ENCODE data around the gene GORASP1.

Gene GORASP1

GRCh38 chr3:39140341-39140971, 33.0 kb upstream of the GORASP1 start:
- no peak for DNase-seq

GRCh38 chr3:39139442-39139841, 32.0 kb upstream of the GORASP1 start:
- DNase-seq, result no peak

- no peak for DNase-seq
Observed at GRCh38 chr3:39138804-39139415, 31.5 kb upstream of the GORASP1 start.

- DNase-seq, result no peak
Observed at GRCh38 chr3:39137991-39138803, 30.8 kb upstream of the GORASP1 start.

DNA sequence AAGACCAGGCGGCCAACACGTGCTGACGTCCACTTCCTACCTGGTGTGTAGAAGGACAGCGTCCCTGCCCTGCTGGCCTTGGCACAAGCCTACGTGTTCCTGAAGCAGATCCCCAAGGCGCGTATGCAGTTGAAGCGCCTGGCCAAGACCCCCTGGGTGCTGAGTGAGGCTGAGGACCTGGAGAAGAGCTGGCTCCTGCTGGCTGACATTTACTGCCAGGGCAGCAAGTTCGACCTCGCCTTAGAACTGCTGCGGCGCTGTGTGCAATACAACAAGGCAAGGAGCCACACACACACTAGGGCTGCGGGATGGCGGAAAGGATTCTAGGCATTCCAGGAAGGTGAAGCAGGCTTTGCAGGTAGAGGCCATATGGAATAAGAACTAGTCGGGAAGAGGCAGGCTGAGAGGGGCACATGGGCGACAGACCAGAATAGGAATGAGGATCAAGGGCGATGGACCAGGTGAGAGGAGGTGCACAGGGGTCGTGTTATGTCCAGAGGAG, 30.1 kb upstream of the GORASP1 start:
- no peak for DNase-seq

DNA sequence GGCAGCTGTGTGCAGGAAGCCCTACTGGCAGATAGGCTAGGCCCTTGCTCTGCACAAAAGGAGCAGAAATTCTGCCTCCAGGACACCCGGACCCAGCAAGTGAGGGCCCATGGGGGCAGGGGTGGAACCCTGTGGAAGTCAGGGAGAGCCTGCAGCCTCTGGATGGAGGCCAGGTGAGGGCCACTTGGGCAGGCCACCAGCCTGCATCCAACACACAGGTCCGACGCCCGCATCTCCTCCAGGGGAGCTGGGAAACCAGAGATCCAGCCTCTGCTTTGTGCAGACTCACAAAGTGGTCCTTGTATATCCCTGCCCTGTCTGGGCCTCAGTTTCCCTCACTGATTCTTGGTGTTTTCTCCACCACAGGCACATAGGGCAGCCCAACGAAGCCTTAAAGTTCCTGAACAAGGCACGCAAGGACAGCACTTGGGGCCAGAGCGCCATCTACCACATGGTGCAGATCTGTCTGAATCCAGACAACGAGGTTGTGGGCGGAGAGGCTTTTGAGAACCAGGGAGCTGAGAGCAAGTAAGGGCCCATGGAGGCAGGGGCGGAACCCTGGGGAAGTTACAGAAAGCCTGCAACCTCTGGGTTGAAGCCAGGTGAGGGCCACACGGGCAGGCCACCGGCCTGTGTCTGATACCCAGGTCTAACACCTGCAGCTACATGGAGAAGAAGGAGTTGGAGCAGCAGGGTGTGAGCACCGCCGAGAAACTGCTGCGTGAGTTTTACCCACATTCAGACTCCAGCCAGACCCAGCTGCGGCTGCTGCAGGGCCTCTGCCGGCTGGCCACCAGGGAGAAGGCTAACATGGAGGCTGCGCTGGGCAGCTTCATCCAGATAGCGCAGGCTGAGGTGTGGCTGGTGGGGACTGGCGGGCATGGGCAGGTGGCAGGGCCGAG, 29.4 kb upstream of the GORASP1 start:
- no peak for DNase-seq

DNA sequence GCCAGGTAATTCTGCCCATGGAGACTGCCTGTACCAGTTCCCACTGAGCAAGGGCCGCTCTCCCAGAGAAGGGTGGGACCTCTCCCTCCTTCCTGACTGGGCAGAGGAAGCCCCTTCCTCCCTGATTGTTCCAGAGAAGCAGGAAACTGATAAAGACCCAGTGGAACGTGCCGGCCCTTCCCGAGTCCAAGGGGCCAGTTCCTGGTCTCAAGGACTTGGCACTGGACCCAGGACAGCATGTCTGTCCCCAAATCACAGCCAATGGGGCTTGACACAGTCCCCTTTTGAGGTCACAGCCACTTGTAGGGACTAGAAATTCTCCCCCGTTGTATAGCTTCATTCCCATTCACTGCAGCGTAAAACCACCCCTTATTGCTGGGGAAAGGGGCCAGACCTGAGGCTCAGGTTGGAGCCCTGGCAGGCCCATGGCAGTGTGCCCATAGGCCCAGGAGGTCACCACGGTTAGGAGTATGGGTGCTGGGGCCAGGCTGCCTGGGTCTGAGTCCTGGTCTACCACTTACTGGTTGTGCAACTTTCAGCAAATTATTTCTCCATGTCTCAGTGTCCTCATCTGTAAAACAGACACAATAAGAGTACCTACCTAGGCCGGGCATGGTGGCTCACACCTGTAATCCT, 27.9 kb upstream of the GORASP1 start:
- no peak for DNase-seq

DNA sequence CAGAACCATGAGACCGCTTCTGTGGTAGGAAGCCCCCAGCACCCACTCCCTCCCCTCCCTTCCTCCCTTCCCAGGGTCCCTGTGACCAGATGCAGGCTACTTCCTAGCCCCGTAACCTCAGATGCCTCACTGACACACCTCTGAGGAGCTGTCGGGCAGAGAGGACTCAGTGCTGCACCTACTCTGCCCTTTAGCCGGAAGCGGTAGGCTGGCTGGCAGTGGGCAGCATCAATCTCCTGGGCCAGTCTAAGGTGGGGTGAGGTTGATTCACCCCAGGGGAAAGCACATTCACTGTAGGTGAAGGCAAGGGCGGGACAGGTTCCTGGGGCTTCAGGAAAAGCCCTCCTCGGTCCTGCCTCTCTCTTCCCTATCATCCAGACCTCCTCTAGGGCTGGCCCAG, 26.9 kb upstream of the GORASP1 start:
- DNase-seq, result no peak

GRCh38 chr3:39133822-39134221, 26.4 kb upstream of the GORASP1 start:
- no peak for DNase-seq

GRCh38 chr3:39133093-39133490, 25.7 kb upstream of the GORASP1 start:
- no peak for DNase-seq

DNA sequence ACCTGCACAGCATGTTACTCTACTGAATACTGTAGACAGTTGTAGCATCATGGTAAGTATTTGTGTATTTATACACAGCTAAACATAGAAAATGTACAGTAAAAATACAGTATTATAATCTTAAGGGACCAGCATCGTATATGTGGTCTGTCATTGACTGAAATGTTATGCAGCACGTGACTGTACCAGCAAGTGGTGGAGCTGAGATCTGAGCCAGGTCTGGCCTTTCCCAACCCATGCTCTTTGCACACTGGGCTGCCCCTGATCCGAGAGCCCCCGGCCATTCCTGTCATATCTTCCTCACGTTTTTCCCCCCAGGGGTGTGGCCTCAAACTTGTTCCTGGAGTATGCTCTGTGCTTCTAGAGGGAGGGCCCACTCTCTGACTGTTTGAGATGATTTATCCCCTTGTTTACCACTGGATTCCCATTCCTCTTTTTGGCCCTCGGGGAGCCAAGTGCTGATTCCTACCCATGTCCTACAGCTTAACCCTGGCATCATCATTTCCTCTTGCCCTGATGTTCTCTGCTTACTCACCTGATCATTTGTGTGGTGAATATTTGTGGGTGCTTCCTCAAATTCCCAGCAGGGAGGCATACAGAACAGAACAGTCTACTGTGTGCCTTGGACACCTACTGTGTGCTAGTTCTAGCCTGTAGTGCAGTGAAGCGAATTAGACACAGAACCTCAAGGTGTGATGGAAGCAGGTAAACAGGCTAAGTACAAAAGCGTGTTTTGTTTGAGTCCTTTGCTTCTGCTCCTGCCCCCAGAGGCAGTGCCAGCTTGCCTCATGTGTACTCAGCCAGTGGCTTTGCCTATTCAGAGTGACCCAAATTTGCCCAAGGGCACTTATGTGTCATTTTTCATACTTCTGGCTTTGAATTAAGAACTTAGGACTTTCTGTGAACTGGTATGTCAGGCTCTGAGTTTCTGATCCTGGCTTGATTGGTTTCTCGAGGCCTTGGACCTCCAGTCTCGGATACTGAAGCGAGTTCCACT, 25.0 kb upstream of the GORASP1 start:
- no peak for DNase-seq

GRCh38 chr3:39130693-39131265, 23.4 kb upstream of the GORASP1 start:
- no peak for DNase-seq

DNA sequence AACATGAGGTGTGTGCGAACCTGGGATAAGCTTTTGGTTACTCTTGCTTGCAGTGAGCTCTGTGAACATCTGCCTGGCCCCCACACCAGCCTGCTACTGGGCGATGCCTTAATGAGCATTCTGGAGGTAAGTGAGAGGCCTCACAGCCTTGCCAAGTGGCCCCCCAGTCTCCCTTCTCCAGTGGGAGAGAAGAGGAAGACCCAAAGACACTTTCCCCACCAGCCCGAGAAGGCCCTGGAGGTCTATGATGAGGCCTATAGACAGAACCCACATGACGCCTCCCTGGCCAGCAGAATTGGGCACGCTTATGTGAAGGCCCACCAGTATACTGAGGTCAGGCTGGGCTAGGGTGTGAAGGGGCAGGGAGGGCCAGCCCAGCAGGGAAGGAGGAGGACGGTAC, 22.6 kb upstream of the GORASP1 start:
- no peak for DNase-seq

- DNase-seq, result no peak
Observed at GRCh38 chr3:39128951-39129350, 21.5 kb upstream of the GORASP1 start.

- DNase-seq, result no peak
Observed at GRCh38 chr3:39127908-39128304, 20.5 kb upstream of the GORASP1 start.

GRCh38 chr3:39127269-39127907, 20.0 kb upstream of the GORASP1 start:
- no peak for DNase-seq

GRCh38 chr3:39126532-39127071, 19.2 kb upstream of the GORASP1 start:
- DNase-seq, result no peak

DNA sequence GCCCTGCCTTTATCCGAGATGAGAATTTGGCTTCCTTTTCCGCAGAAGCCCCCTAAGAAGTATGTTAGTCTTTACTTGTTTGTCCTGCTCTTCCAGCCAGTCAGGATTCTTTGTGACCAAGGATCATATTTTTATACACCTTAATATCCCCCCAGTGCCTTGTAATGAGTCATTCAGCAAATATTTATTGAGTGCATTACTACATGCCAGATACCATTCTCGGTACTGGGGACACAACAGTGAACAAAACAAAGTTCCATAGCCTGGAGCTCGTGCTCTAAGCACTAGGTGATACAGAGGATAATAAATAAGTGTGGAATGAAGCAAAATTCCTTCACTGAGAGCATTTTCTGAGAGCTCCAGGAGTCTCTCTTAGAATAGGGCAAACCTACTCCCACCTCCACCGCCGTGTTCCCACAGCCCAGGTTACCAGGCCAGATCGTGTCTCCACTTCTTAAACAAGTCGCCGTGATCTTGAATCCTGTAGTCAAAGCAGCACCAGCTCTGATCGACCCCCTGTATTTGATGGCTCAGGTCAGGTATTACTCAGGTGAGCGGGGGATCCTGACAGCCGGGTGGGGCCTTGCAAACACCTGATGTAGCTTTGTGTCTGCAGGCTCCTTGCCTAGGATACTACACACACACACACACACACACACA, 18.5 kb upstream of the GORASP1 start:
- peak; percentile 33 for DNase-seq
